ENCODE data around the gene RBMS3.

The RBMS3 gene

GRCh38 chr3:29978036-29978435, 697.2 kb downstream of the RBMS3 start:
- 0 out of 2 replicates have a peak, but pooled peaks cover 8% of the 10 kb centered on the region for H3K36me3 ChIP-seq (ENCODE audit: insufficient read depth, low read depth, low read length)
- peaks cover 12% of the 10 kb centered on the region for H3K9me3 ChIP-seq (ENCODE audit: insufficient read depth, low read depth, low read length)
- no peak overlapping the region for H3K27ac ChIP-seq (ENCODE audit: low read length)
- no peaks in the 10 kb centered on the region for H3K27me3 ChIP-seq (ENCODE audit: insufficient read depth, low read length)
- H3K9ac ChIP-seq (ENCODE audit: low read depth, low read length): no peak overlapping the region
- no peak overlapping the region for H3K4me3 ChIP-seq (ENCODE audit: low read length)
- H3K4me1 ChIP-seq (ENCODE audit: insufficient read depth, low read length): peaks cover 3% of the 10 kb centered on the region; the same call in 1 of the 2 replicates

GRCh38 chr3:29991198-29991597, 710.3 kb downstream of the RBMS3 start:
- no peaks in the 10 kb centered on the region for H3K9me3 ChIP-seq (ENCODE audit: insufficient read depth, low read depth, low read length)
- H3K4me1 ChIP-seq (ENCODE audit: insufficient read depth, low read length): no peaks in the 10 kb centered on the region
- no peak overlapping the region for H3K4me3 ChIP-seq (ENCODE audit: low read length)
- no peak overlapping the region for H3K9ac ChIP-seq (ENCODE audit: low read depth, low read length)
- H3K27me3 ChIP-seq (ENCODE audit: insufficient read depth, low read length): no peaks in the 10 kb centered on the region
- H3K36me3 ChIP-seq (ENCODE audit: insufficient read depth, low read depth, low read length): no peaks in the 10 kb centered on the region
- H3K27ac ChIP-seq (ENCODE audit: low read length): no peak overlapping the region

- no peaks in the 10 kb centered on the region for H3K9me3 ChIP-seq (ENCODE audit: insufficient read depth, low read depth, low read length)
- no peaks in the 10 kb centered on the region for H3K27me3 ChIP-seq (ENCODE audit: insufficient read depth, low read length)
- H3K9ac ChIP-seq (ENCODE audit: low read depth, low read length): no peak overlapping the region
- no peak overlapping the region for H3K27ac ChIP-seq (ENCODE audit: low read length)
- peaks cover 25% of the 10 kb centered on the region; the same call in 1 of the 2 replicates for H3K4me1 ChIP-seq (ENCODE audit: insufficient read depth, low read length)
- no peaks in the 10 kb centered on the region for H3K36me3 ChIP-seq (ENCODE audit: insufficient read depth, low read depth, low read length)
- no peak overlapping the region for H3K4me3 ChIP-seq (ENCODE audit: low read length)
Observed at GRCh38 chr3:30002797-30003196, 721.9 kb downstream of the RBMS3 start.

DNA sequence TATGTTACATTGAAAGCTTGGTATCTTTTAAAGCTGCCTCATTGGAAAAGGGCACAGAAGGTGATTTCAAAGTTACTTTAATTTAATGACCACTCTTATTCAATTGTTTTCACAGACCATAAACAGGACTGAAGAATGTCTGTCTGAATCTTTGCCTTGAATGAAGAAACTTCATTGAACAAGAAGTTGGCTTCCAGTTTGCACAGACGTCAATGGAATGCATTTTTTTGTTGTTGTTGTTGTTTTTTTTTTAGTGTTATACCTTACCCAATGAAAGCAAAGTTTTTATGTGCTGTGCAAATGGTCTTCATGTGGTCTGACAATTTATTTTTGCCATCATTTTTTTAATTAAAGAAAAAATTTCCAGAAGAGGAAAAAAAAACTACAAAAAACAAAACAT, 722.9 kb downstream of the RBMS3 start:
- Histone ChIP-seq H3K4me1 (ENCODE audit: insufficient read depth, low read length) (peaks cover 30% of the 10 kb centered on the region; the same call in 1 of the 2 replicates), H3K27me3 (ENCODE audit: insufficient read depth, low read length) (no peaks in the 10 kb centered on the region), H3K9ac (ENCODE audit: low read depth, low read length) (no peak overlapping the region), H3K36me3 (ENCODE audit: insufficient read depth, low read depth, low read length) (no peaks in the 10 kb centered on the region), H3K9me3 (ENCODE audit: insufficient read depth, low read depth, low read length) (no peaks in the 10 kb centered on the region), H3K27ac (ENCODE audit: low read length) (no peak overlapping the region), H3K4me3 (ENCODE audit: low read length) (no peak overlapping the region)

- H3K4me3 ChIP-seq (ENCODE audit: low read length): no peak overlapping the region
Observed at GRCh38 chr3:30004481-30004880, 723.6 kb downstream of the RBMS3 start.

DNA sequence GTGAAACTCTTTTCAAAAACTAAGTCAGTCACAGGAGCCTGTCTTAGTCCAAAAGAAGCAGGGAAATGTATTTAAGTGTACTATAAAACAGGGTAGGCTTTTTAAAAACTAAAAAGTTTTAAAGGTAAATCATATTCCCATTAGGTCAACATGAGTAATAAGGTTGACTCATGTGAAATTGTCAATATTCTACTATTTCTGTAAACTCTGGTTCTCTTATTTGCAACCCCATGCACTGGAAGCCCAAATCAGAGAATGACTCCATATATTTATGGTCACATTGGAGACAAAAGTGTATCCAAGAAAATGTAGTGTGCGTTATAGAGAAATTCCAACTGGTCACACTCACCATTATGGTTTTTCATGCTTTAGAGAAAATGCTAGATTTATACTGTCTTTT, 725.2 kb downstream of the RBMS3 start:
- no peaks in the 10 kb centered on the region for H3K27me3 ChIP-seq (ENCODE audit: insufficient read depth, low read length)
- no peak overlapping the region for H3K27ac ChIP-seq (ENCODE audit: low read length)
- H3K9ac ChIP-seq (ENCODE audit: low read depth, low read length): no peak overlapping the region
- no peak overlapping the region for H3K4me3 ChIP-seq (ENCODE audit: low read length)
- no peaks in the 10 kb centered on the region for H3K9me3 ChIP-seq (ENCODE audit: insufficient read depth, low read depth, low read length)
- H3K36me3 ChIP-seq (ENCODE audit: insufficient read depth, low read depth, low read length): no peaks in the 10 kb centered on the region
- peaks cover 30% of the 10 kb centered on the region; the same call in 1 of the 2 replicates for H3K4me1 ChIP-seq (ENCODE audit: insufficient read depth, low read length)

More at GRCh38 chr3:30004481-30004880, 723.6 kb downstream of the RBMS3 start:
- no peak overlapping the region for H3K27ac ChIP-seq (ENCODE audit: low read length)
- peaks cover 30% of the 10 kb centered on the region; the same call in 1 of the 2 replicates for H3K4me1 ChIP-seq (ENCODE audit: insufficient read depth, low read length)
- H3K27me3 ChIP-seq (ENCODE audit: insufficient read depth, low read length): no peaks in the 10 kb centered on the region
- H3K9me3 ChIP-seq (ENCODE audit: insufficient read depth, low read depth, low read length): no peaks in the 10 kb centered on the region
- no peaks in the 10 kb centered on the region for H3K36me3 ChIP-seq (ENCODE audit: insufficient read depth, low read depth, low read length)
- H3K9ac ChIP-seq (ENCODE audit: low read depth, low read length): no peak overlapping the region

DNA sequence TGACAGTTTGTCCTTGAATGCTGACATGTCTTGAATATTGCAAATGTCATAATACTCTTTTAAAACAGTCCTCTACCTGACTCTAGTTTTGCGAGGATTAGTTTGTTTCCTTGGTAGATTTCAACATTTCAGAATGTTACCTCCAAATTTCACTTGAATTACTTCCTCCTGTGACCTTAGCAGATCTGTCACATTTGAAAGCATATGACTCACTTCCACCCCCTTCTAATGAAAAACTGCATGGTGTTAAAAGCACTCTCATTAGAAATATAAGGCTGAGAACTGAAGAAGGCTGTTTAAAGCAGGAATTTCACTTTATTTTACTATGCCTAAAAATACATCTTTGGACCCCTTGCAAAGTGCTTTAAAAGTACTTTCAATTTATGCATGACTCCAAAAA, 726.8 kb downstream of the RBMS3 start:
- no peak overlapping the region for H3K4me3 ChIP-seq (ENCODE audit: low read length)
- H3K27ac ChIP-seq (ENCODE audit: low read length): no peak overlapping the region
- no peak overlapping the region for H3K9ac ChIP-seq (ENCODE audit: low read depth, low read length)
- H3K36me3 ChIP-seq (ENCODE audit: insufficient read depth, low read depth, low read length): no peaks in the 10 kb centered on the region
- H3K27me3 ChIP-seq (ENCODE audit: insufficient read depth, low read length): no peaks in the 10 kb centered on the region
- peaks cover 30% of the 10 kb centered on the region; the same call in 1 of the 2 replicates for H3K4me1 ChIP-seq (ENCODE audit: insufficient read depth, low read length)
- no peaks in the 10 kb centered on the region for H3K9me3 ChIP-seq (ENCODE audit: insufficient read depth, low read depth, low read length)

GRCh38 chr3:30011237-30011803, 730.4 kb downstream of the RBMS3 start:
- Histone ChIP-seq H3K9me3 (ENCODE audit: insufficient read depth, low read depth, low read length) (no peaks in the 10 kb centered on the region), H3K9ac (ENCODE audit: low read depth, low read length) (no peak overlapping the region), H3K27ac (ENCODE audit: low read length) (no peak overlapping the region), H3K36me3 (ENCODE audit: insufficient read depth, low read depth, low read length) (no peaks in the 10 kb centered on the region), H3K27me3 (ENCODE audit: insufficient read depth, low read length) (no peaks in the 10 kb centered on the region), H3K4me1 (ENCODE audit: insufficient read depth, low read length) (peaks cover 16% of the 10 kb centered on the region; the same call in 1 of the 2 replicates), H3K4me3 (ENCODE audit: low read length) (no peak overlapping the region)

DNA sequence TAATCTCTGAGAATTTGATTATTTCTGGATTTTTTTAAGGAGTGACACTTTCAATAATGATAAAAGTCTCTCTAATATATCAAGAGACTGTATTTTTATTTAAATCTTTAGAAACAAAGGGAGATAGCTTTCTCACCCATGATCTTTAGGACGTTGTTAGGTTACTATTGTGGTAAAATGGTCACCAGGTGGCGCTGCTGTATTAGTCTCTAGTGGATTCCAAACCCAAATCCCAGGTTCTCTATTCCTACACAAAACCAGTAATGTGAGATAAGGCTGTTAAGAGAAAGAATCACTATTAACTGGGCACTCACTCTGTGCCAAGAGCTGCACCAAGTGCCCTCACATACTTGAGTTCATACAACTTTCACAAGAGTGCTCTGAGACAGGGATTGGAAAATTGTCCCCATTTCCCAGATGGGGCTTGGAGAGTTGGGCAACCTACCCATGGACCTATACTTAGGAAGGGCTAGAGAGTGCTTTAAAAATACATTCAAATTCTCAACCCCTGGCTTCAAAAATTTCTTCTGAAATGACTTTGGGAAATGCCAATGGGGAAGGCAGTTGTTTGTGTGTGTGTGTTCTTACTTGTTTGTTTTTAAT, 732.2 kb downstream of the RBMS3 start:
- H3K4me1 ChIP-seq (ENCODE audit: insufficient read depth, low read length): peaks cover 3% of the 10 kb centered on the region; the same call in 1 of the 2 replicates
- no peak overlapping the region for H3K4me3 ChIP-seq (ENCODE audit: low read length)
- H3K9me3 ChIP-seq (ENCODE audit: insufficient read depth, low read depth, low read length): no peaks in the 10 kb centered on the region
- H3K27me3 ChIP-seq (ENCODE audit: insufficient read depth, low read length): no peaks in the 10 kb centered on the region
- H3K36me3 ChIP-seq (ENCODE audit: insufficient read depth, low read depth, low read length): no peaks in the 10 kb centered on the region
- H3K27ac ChIP-seq (ENCODE audit: low read length): no peak overlapping the region
- H3K9ac ChIP-seq (ENCODE audit: low read depth, low read length): no peak overlapping the region

DNA sequence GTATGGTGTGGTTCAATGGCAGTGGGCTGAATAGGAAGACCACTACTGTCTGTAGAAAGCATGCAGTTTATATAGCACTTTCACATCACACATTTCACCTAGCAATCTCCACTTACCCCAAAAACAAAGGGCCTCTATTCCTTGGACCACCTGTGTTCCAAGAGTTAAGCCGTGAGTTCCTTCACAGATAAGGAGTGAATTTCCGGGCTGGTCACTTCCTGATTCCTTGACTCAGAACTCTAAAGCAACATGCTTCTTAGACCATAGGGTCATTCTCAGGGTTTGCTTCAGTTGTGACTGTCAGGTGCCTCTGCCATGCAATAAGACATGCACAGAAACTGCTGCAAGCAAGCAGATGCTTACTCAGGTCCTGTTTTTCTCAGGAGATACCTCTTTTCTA, 737.0 kb downstream of the RBMS3 start:
- Histone ChIP-seq H3K27me3 (ENCODE audit: insufficient read depth, low read length) (no peaks in the 10 kb centered on the region), H3K9ac (ENCODE audit: low read depth, low read length) (no peak overlapping the region), H3K4me3 (ENCODE audit: low read length) (no peak overlapping the region), H3K36me3 (ENCODE audit: insufficient read depth, low read depth, low read length) (no peaks in the 10 kb centered on the region), H3K9me3 (ENCODE audit: insufficient read depth, low read depth, low read length) (no peaks in the 10 kb centered on the region), H3K4me1 (ENCODE audit: insufficient read depth, low read length) (no peaks in the 10 kb centered on the region), H3K27ac (ENCODE audit: low read length) (no peak overlapping the region)

GRCh38 chr3:30020380-30020779, 739.5 kb downstream of the RBMS3 start:
- Histone ChIP-seq H3K9ac (ENCODE audit: low read depth, low read length) (no peak overlapping the region), H3K4me3 (ENCODE audit: low read length) (no peak overlapping the region), H3K9me3 (ENCODE audit: insufficient read depth, low read depth, low read length) (no peaks in the 10 kb centered on the region), H3K36me3 (ENCODE audit: insufficient read depth, low read depth, low read length) (no peaks in the 10 kb centered on the region), H3K27me3 (ENCODE audit: insufficient read depth, low read length) (no peaks in the 10 kb centered on the region), H3K27ac (ENCODE audit: low read length) (no peak overlapping the region), H3K4me1 (ENCODE audit: insufficient read depth, low read length) (no peaks in the 10 kb centered on the region)

DNA sequence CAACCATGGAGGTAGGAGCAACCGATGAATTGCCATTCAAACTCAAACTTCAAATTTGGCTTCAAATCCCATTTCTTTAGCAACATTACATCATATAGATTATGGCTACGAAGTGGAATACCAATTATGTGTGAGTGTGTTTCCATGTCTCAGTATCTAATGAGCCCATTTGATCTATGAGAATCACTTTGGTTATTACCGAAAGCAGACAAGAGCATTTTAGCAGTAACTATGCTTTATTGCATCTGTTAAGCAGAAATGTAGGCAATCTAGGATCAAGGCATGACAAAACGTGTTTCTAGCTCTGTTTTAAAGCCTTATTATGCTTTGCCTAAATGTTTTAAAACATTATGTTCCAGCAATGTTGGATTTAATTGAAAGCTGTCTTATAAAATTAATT, 743.6 kb downstream of the RBMS3 start:
- H3K27ac ChIP-seq (ENCODE audit: low read length): no peak overlapping the region
- H3K36me3 ChIP-seq (ENCODE audit: insufficient read depth, low read depth, low read length): no peaks in the 10 kb centered on the region
- H3K9ac ChIP-seq (ENCODE audit: low read depth, low read length): no peak overlapping the region
- H3K27me3 ChIP-seq (ENCODE audit: insufficient read depth, low read length): no peaks in the 10 kb centered on the region
- no peak overlapping the region for H3K4me3 ChIP-seq (ENCODE audit: low read length)
- no peaks in the 10 kb centered on the region for H3K4me1 ChIP-seq (ENCODE audit: insufficient read depth, low read length)
- H3K9me3 ChIP-seq (ENCODE audit: insufficient read depth, low read depth, low read length): no peaks in the 10 kb centered on the region

Data from iPS-20b (cell line).